ENCODE results near the gene SEMA6A.

- TF ChIP-seq CTCF (conservative IDR thresholded peaks at IDR 0.05; ENCODE audit: low read length) (no peak), EZH2phosphoT487 (IDR thresholded peaks at IDR 0.05; ENCODE audit: borderline replicate concordance, low read depth, low read length) (no peak)
These were observed 31.1 kb downstream of the SEMA6A start for GRCh38 chr5:116543501-116543900.
